ENCODE results near the gene HAUS2. TPM values are rescaled to one million over a fixed set of nuclear protein-coding genes. Genes with fewer than 3 reads are reported as not detected.

HAUS2 gene
- total RNA-seq, 1 donor from 2014 or later, result 72.2 TPM

GRCh38 chr15:42582569-42583375, 34.1 kb downstream of the HAUS2 start:
- DNase-seq (ENCODE audit: low spot score), result no peak
- Histone ChIP-seq H3K4me1 (peaks cover 27% of the 10 kb centered on the region), H3F3A (ENCODE audit: low read depth) (peaks cover 39% of the 10 kb centered on the region), H3K9ac (no peak overlapping the region), H3K79me2 (ENCODE audit: low read depth) (peaks cover 49% of the 10 kb centered on the region), H3K36me3 (no peaks in the 10 kb centered on the region), H3K27ac (no peak overlapping the region), H4K20me1 (ENCODE audit: low read depth) (peaks cover 32% of the 10 kb centered on the region), H3K4me2 (peak overlapping the region; percentile 68), H3K4me3 (no peak overlapping the region), H2AFZ (replicated peaks) (no peak overlapping the region), H3K9me3 (ENCODE audit: low read depth) (no peaks in the 10 kb centered on the region), H3K27me3 (peaks cover 20% of the 10 kb centered on the region)
- H3K27me3 Mint-ChIP-seq (ENCODE audit: insufficient read depth, low read depth), result peaks cover 2% of the 10 kb centered on the region
- TF ChIP-seq EZH2 (IDR thresholded peaks at IDR 0.05) (no peak), CTCF (IDR thresholded peaks at IDR 0.05) (no peak), EZH2phosphoT487 (IDR thresholded peaks at IDR 0.05) (no peak)
- H3K36me3 Mint-ChIP-seq, result peaks cover 19% of the 10 kb centered on the region
- H3K27ac Mint-ChIP-seq, result no peak overlapping the region
- H3K4me3 Mint-ChIP-seq, result no peak overlapping the region
- H3K9me3 Mint-ChIP-seq, result no peaks in the 10 kb centered on the region
- H3K4me1 Mint-ChIP-seq, result peaks cover 41% of the 10 kb centered on the region

- peak overlapping the region; percentile 68 for H3K4me2 ChIP-seq
- Mint-ChIP-seq H3K36me3 (peaks cover 16% of the 10 kb centered on the region), H3K4me3 (peak overlapping the region; percentile 1), H3K27ac (no peak overlapping the region), H3K9me3 (no peaks in the 10 kb centered on the region), H3K27me3 (ENCODE audit: insufficient read depth, low read depth) (peaks cover 2% of the 10 kb centered on the region), H3K4me1 (peaks cover 41% of the 10 kb centered on the region)
- peak overlapping the region; percentile 48 for H3K27ac ChIP-seq
- H3K4me1 ChIP-seq, result peaks cover 27% of the 10 kb centered on the region
- peak overlapping the region; percentile 16 for H3K4me3 ChIP-seq
- no peaks in the 10 kb centered on the region for H3K36me3 ChIP-seq
- peaks cover 32% of the 10 kb centered on the region for H4K20me1 ChIP-seq (ENCODE audit: low read depth)
- peaks cover 36% of the 10 kb centered on the region for H3K79me2 ChIP-seq (ENCODE audit: low read depth)
- peaks cover 20% of the 10 kb centered on the region for H3K27me3 ChIP-seq
- no peak overlapping the region for H2AFZ ChIP-seq (replicated peaks)
- no peak overlapping the region for H3K9ac ChIP-seq
- TF ChIP-seq EZH2 (IDR thresholded peaks at IDR 0.05) (no peak), CTCF (IDR thresholded peaks at IDR 0.05) (no peak), EZH2phosphoT487 (IDR thresholded peaks at IDR 0.05) (no peak)
- H3K9me3 ChIP-seq (ENCODE audit: low read depth), result no peaks in the 10 kb centered on the region
- peaks cover 39% of the 10 kb centered on the region for H3F3A ChIP-seq (ENCODE audit: low read depth)
- peak; percentile 65 for DNase-seq (ENCODE audit: low spot score)
Measured at GRCh38 chr15:42584031-42584765, 35.6 kb downstream of the HAUS2 start.

GRCh38 chr15:42590619-42591237, 42.1 kb downstream of the HAUS2 start:
- no peak overlapping the region for H2AFZ ChIP-seq (replicated peaks)
- no peaks in the 10 kb centered on the region for H3K27me3 ChIP-seq
- H3K4me2 ChIP-seq, result no peak overlapping the region
- no peaks in the 10 kb centered on the region for H3K27me3 Mint-ChIP-seq (ENCODE audit: insufficient read depth, low read depth)
- no peak for DNase-seq (ENCODE audit: low spot score)
- H3K9me3 Mint-ChIP-seq, result no peaks in the 10 kb centered on the region
- no peak overlapping the region for H3K9ac ChIP-seq
- H3K36me3 ChIP-seq, result no peaks in the 10 kb centered on the region
- TF ChIP-seq CTCF (IDR thresholded peaks at IDR 0.05), result no peak
- no peak for TF ChIP-seq EZH2phosphoT487 (IDR thresholded peaks at IDR 0.05)
- TF ChIP-seq EZH2 (IDR thresholded peaks at IDR 0.05), result no peak
- no peaks in the 10 kb centered on the region for H3F3A ChIP-seq (ENCODE audit: low read depth)
- peaks cover 8% of the 10 kb centered on the region for H3K79me2 ChIP-seq (ENCODE audit: low read depth)
- H3K9me3 ChIP-seq (ENCODE audit: low read depth), result no peaks in the 10 kb centered on the region
- H3K4me1 ChIP-seq, result no peaks in the 10 kb centered on the region
- H3K4me1 Mint-ChIP-seq, result peaks cover 6% of the 10 kb centered on the region
- no peak overlapping the region for H3K27ac Mint-ChIP-seq
- H4K20me1 ChIP-seq (ENCODE audit: low read depth), result no peaks in the 10 kb centered on the region
- peaks cover 15% of the 10 kb centered on the region for H3K36me3 Mint-ChIP-seq
- no peak overlapping the region for H3K4me3 ChIP-seq
- no peak overlapping the region for H3K4me3 Mint-ChIP-seq
- no peak overlapping the region for H3K27ac ChIP-seq

Measured in neural progenitor cell (in vitro differentiated cells).